GM19438 (cell line): ENCODE results near the gene ADAMTS16.

Source experiments
- ATAC-seq: cut with Tn5 transposase; IDR thresholded peaks from one replicate; pipeline ENCODE4 v1.9.1; 2021; ENCODE audit warnings: low read depth; ENCODE audit not compliant: unreplicated experiment

The ADAMTS16 gene

GRCh38 chr5:5141625-5142525, 1.7 kb downstream of the ADAMTS16 start:
- ATAC-seq = no peak

- ATAC-seq = no peak
Observed at GRCh38 chr5:5144441-5144840, 4.3 kb downstream of the ADAMTS16 start.

DNA sequence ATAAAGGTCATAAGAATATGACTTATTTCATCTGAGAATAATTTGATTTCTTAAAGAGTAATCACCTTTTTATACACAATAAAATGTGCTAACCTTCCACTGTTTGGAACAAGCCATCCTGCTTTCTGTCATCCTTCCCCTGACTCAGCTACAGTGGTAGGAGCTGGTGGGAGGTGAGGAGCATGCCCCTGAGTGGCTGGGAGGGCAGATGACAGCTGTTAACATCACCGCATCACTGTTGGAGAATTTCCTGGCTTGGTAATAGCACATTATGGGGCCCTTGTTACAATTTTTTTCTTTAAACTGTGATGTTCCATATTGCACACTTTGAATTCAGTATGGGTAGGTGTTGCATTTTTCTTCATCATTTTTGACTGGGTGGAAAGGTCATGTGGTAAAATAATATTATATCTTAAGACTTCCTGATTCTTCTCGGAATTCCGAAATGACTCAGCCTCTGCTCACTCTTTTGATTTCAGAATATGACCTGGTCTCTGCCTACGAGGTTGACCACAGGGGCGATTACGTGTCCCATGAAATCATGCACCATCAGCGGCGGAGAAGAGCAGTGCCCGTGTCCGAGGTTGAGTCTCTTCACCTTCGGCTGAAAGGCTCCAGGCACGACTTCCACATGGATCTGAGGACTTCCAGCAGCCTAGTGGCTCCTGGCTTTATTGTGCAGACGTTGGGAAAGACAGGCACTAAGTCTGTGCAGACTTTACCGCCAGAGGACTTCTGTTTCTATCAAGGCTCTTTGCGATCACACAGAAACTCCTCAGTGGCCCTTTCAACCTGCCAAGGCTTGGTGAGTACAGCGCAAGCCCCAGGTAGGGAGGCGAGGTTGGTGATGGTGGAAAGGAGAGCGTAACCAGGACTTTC, 5.8 kb downstream of the ADAMTS16 start:
- ATAC-seq = no peak

DNA sequence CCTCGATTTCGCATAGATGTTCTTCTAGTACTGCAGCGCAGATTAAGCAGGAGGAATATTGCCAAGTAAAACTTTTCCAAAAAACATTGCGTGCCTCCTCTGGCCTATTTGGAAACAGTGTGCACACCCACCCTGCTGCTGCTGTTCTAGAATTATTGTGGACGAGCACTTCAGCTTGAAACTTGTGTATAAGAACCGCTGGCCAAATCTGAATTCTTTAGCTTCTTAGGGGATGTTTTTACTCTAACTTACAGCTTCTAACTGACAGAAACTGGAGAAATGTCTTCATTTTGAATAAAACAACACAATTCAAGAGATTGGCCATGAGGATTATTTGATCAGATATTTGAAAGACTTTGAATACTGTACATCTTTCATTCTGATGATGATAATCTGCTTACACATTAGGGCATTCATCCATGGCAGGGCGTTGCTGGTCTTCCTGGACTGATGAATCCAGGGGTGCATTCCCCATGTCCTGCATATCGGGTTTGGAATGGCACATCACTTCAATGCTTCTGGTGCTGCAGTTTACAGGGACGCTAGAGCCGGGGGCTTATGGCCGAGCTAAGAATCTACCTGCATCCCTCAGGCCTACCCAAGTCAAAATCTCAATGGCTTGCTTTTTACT, 6.5 kb downstream of the ADAMTS16 start:
- ATAC-seq = no peak

GRCh38 chr5:5149154-5149553, 9.0 kb downstream of the ADAMTS16 start:
- ATAC-seq = no peak

GRCh38 chr5:5150667-5151066, 10.5 kb downstream of the ADAMTS16 start:
- no peak for ATAC-seq

DNA sequence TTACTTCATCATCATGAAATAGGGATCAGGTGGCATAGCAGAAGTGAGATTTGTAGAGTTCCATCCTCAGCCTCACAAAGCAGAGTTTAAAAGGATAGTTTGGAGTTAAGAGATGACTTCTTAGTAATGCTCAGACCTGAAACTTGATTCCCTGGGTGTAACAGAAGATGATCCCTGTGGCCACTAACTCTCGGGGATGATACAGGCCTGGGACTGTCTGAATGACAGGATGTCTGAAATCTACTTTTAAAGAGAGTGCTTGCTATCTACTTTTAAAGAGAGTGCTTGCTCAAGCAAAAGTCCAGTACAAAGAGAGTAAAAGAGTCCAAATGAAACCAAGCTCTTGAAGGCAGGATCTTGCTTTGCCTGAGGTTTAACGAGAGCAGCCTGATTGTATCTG, 14.6 kb downstream of the ADAMTS16 start:
- no peak for ATAC-seq

DNA sequence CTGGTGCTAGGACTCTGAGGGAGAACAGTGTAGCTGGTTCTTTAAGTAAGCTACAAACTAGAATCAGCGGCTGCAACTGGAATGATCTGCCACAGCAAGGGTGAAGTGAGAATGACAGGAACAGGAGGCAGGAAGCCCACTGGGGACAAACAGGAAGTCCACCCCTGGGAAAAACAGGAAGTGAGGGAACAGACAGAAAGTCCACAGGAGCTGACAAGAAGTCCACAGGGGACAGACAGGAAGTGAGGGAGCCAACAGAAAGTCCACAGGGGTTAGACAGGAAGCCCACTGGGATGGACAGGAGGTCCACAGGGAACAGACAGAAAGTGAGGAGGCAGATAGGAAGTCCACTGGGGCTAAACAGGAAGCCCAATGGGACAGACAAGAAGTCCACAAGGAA, 15.5 kb downstream of the ADAMTS16 start:
- no peak for ATAC-seq

DNA sequence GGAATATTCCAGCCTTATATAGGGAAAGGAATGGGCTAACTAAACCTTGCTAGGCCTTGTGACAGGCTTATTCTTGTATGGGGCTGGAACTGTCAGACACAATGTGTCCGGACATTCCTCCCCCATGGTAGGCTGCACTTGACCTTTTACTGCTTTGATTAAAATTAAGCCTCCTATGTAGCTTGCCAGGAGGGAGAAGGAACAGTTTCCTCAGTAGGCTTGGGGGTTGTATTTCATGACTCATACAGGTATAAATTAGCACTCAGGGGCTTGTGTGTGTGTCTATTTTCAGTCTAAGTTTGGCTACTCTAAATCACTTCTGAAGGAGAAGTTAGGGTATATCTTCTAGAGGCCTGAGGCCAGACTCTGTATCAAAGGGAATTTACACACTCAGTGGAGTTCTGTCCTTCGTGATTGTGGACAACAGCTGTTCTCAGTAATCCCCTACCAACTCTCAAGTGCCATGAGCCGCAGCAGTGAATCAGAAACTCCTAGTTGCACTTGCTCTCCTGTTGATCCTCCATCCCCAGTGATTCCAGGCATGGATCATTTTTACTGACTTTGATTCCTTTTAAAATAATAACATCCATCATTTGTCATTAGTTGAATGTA, 16.4 kb downstream of the ADAMTS16 start:
- no peak for ATAC-seq

- ATAC-seq = no peak
Observed at GRCh38 chr5:5158472-5158895, 18.4 kb downstream of the ADAMTS16 start.

GRCh38 chr5:5159282-5160103, 19.4 kb downstream of the ADAMTS16 start:
- no peak for ATAC-seq

GRCh38 chr5:5164163-5164562, 24.0 kb downstream of the ADAMTS16 start:
- ATAC-seq = no peak

GRCh38 chr5:5165541-5166002, 25.4 kb downstream of the ADAMTS16 start:
- ATAC-seq = no peak

- ATAC-seq = no peak
Observed at GRCh38 chr5:5169466-5169865, 29.3 kb downstream of the ADAMTS16 start.

GRCh38 chr5:5178136-5178535, 38.0 kb downstream of the ADAMTS16 start:
- ATAC-seq = no peak

DNA sequence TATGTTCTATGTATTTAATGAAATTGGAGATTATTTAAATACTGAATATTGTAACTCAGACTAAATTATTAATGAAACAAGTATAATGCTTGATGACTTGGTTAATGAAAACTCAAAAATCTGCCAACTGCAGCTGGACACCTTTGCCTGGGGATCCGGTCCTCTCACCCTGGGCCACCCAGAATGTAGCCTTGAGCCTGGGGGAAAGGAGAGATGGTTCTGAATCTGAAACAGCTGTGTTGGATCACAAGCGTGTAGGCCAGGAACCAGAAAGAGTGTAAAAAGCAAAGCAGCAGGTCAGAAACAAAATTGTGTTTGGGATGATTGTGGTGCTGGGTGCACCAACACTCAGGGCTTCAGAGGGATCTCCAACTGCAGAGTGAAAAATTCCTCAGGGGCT, 38.5 kb downstream of the ADAMTS16 start:
- ATAC-seq = no peak

- no peak for ATAC-seq
Observed at GRCh38 chr5:5179079-5179478, 38.9 kb downstream of the ADAMTS16 start.

GRCh38 chr5:5179597-5179996, 39.5 kb downstream of the ADAMTS16 start:
- ATAC-seq = no peak

DNA sequence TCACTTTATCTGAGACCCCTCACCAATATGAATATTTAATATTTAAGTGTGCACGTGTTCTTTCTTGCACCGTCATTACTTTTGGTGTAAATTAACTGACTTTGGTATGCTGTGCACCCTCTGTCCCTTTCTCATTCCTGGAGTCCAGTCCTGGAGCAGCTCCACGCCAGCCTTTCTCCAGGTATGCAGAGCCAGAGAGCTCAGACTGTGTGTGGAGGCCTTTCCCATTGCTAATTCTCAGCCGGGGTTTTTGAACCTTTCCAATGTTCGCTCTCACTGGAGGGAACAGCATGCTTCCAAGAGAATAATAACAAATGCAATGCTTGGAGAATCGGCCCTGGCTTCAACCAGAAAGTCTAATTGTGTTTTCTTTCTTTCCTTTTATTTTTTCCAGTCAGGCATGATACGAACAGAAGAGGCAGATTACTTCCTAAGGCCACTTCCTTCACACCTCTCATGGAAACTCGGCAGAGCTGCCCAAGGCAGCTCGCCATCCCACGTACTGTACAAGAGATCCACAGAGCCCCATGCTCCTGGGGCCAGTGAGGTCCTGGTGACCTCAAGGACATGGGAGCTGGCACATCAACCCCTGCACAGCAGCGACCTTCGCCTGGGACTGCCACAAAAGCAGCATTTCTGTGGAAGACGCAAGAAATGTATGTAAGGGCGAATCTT, 41.7 kb downstream of the ADAMTS16 start:
- no peak for ATAC-seq
